SW 1271 (cell line): Measurements from ENCODE around the gene LRRC23.
"Not testable (repeated sequence)": the region's sequence is repeated elsewhere in the genome, so short reads cannot be mapped to it uniquely, and the experiment has no call there.

Experiments used
- DNase-seq, 2 experiments: peaks; one replicate each; lab custom pipeline; 2025; lab: John Stamatoyannopoulos, UW

Gene LRRC23

GRCh38 chr12:6872073-6873048 lies 32.3 kb upstream of the LRRC23 start:
- peak; percentile 44 to 75 for DNase-seq

- DNase-seq, result peak; percentile 95 to 97
Observed at GRCh38 chr12:6873094-6874014, 31.3 kb upstream of the LRRC23 start, which contains the start of gene SPSB2. SPSB2 (minus strand) TSS chr12:6873303; CDS start chr12:6872901, 402 bp downstream.

GRCh38 chr12:6874015-6874368 lies 30.6 kb upstream of the LRRC23 start:
- DNase-seq, result not testable (repeated sequence)

GRCh38 chr12:6879824-6880223 lies 24.8 kb upstream of the LRRC23 start:
- DNase-seq, result not testable (repeated sequence)

GRCh38 chr12:6883252-6883651 lies 21.4 kb upstream of the LRRC23 start:
- no peak for DNase-seq

GRCh38 chr12:6883683-6884082 lies 20.9 kb upstream of the LRRC23 start:
- no peak for DNase-seq

- DNase-seq, result no peak
Observed at GRCh38 chr12:6884539-6884938, 20.1 kb upstream of the LRRC23 start.

- DNase-seq, result not testable (repeated sequence)
Observed at GRCh38 chr12:6886206-6886999, 18.2 kb upstream of the LRRC23 start.

GRCh38 chr12:6887460-6887859 lies 17.2 kb upstream of the LRRC23 start:
- no peak for DNase-seq

GRCh38 chr12:6888360-6888759 lies 16.3 kb upstream of the LRRC23 start:
- DNase-seq, result no peak

GRCh38 chr12:6888794-6889193 lies 15.8 kb upstream of the LRRC23 start:
- DNase-seq, result not testable (repeated sequence)

- DNase-seq, result not testable (repeated sequence)
Observed at GRCh38 chr12:6889775-6890573, 14.6 kb upstream of the LRRC23 start.

GRCh38 chr12:6890789-6891645 lies 13.6 kb upstream of the LRRC23 start:
- DNase-seq, result peak; percentile 89 to 97

GRCh38 chr12:6891646-6892001 lies 13.0 kb upstream of the LRRC23 start:
- DNase-seq, result no peak

GRCh38 chr12:6892683-6893082 lies 11.9 kb upstream of the LRRC23 start:
- not testable (repeated sequence) for DNase-seq

- DNase-seq, result no peak
Observed at GRCh38 chr12:6894321-6894720, 10.3 kb upstream of the LRRC23 start.

- DNase-seq, result no peak
Observed at GRCh38 chr12:6896846-6897435, 7.7 kb upstream of the LRRC23 start.

GRCh38 chr12:6899427-6899826 lies 5.2 kb upstream of the LRRC23 start:
- DNase-seq, result no peak

- peak in 1 of 2 experiments; percentile 27 for DNase-seq
Observed at GRCh38 chr12:6899837-6900519, 4.6 kb upstream of the LRRC23 start.
